Right atrium auricular region (tissue), 2 donors: ENCODE measurements around the gene C1orf226. TPM values are rescaled to one million over a fixed set of nuclear protein-coding genes. Genes with fewer than 3 reads are reported as not detected.
"Not testable (repeated sequence)": the region's sequence is repeated elsewhere in the genome, so short reads cannot be mapped to it uniquely, and the experiment has no call there.

Experiments used
- DNase-seq: peaks from one replicate; pipeline ENCODE4 v3.0.0-alpha.2; 2019; ENCODE audit warnings: low spot score
- H3K27ac ChIP-seq, 2 donors: fragments of 200-600 bp; sonication (generic); 1 replicate in 1 of 2; 2 replicates in 1 of 2; pipeline ENCODE4 v1.5.1; 2016 to 2019
- H3K27me3 ChIP-seq, 2 donors: fragments of 200-600 bp; sonication (generic); one replicate each; pipeline versions ENCODE4 v1.5.1 to v1.6.0; 2017 to 2019
- H3K36me3 ChIP-seq: fragments of 200-600 bp; sonication (generic); one replicate; pipeline ENCODE4 v1.5.1; 2016
- H3K4me1 ChIP-seq, 2 donors: fragments of 200-600 bp; sonication (generic); one replicate each; pipeline versions ENCODE4 v1.5.1 to v1.6.0; 2017 to 2019
- H3K4me3 ChIP-seq, 2 donors: fragments of 200-600 bp; sonication (generic); 1 replicate in 1 of 2; 2 replicates in 1 of 2; pipeline ENCODE4 v1.5.1; 2017 to 2019; ENCODE audit warnings: mild to moderate bottlenecking in 1 of 2, moderate library complexity in 1 of 2
- H3K9me3 ChIP-seq, 2 donors: fragments of 200-600 bp; sonication (generic); one replicate each; pipeline ENCODE4 v1.5.1; 2019
- CTCF ChIP-seq, 2 donors: fragments of 200-600 bp; sonication (generic); IDR thresholded peaks; one replicate each; pipeline ENCODE4 v1.5.1; 2019; ENCODE audit warnings: antibody characterized with exemption in 2 of 2
- total RNA-seq, 2 donors: library from RNA; depleted of rRNA; stranded (reverse); fragments of >200 nt; gene quantifications; one replicate each; pipeline ENCODE4 v1.1.0, GENCODE V29; 2016

C1orf226 gene
- total RNA-seq, 2 donors from 2014 or later: 3.0 to 7.0 TPM

GRCh38 chr1:162343470-162343869 is 38.1 kb upstream of the C1orf226 start:
- no peak for TF ChIP-seq CTCF (IDR thresholded peaks at IDR 0.05)
- Histone ChIP-seq H3K4me1 (no peaks in the 10 kb centered on the region), H3K4me3 (no peak overlapping the region), H3K36me3 (no peaks in the 10 kb centered on the region), H3K9me3 (no peaks in the 10 kb centered on the region), H3K27ac (no peak overlapping the region), H3K27me3 (no peaks in the 10 kb centered on the region)
- no peak for DNase-seq

GRCh38 chr1:162347281-162347680 is 34.2 kb upstream of the C1orf226 start:
- no peak for DNase-seq
- Histone ChIP-seq H3K4me1 (peaks cover 0 to 10% of the 10 kb centered on the region in 2 donors), H3K9me3 (no peaks in the 10 kb centered on the region), H3K36me3 (no peaks in the 10 kb centered on the region), H3K4me3 (no peak overlapping the region), H3K27ac (no peak overlapping the region), H3K27me3 (no peaks in the 10 kb centered on the region)
- TF ChIP-seq CTCF (IDR thresholded peaks at IDR 0.05): no peak

- Histone ChIP-seq H3K27ac (no peak overlapping the region), H3K4me1 (peaks cover 0 to 10% of the 10 kb centered on the region in 2 donors), H3K9me3 (no peaks in the 10 kb centered on the region), H3K4me3 (no peak overlapping the region), H3K36me3 (no peaks in the 10 kb centered on the region), H3K27me3 (no peaks in the 10 kb centered on the region)
- DNase-seq: no peak
- no peak for TF ChIP-seq CTCF (IDR thresholded peaks at IDR 0.05)
These were observed 31.7 kb upstream of the C1orf226 start for GRCh38 chr1:162349635-162350330.

GRCh38 chr1:162351246-162351842 is 30.2 kb upstream of the C1orf226 start:
- Histone ChIP-seq H3K4me3 (no peak overlapping the region), H3K27ac (no peak overlapping the region), H3K4me1 (peaks cover 0 to 10% of the 10 kb centered on the region in 2 donors), H3K9me3 (no peaks in the 10 kb centered on the region), H3K27me3 (no peaks in the 10 kb centered on the region), H3K36me3 (no peaks in the 10 kb centered on the region)
- DNase-seq: no peak
- no peak for TF ChIP-seq CTCF (IDR thresholded peaks at IDR 0.05)

- H3K4me1 ChIP-seq, DNase-seq, H3K36me3 ChIP-seq, H3K4me3 ChIP-seq, H3K27ac ChIP-seq, H3K27me3 ChIP-seq, H3K9me3 ChIP-seq: not testable (repeated sequence)
These were observed 29.7 kb upstream of the C1orf226 start for GRCh38 chr1:162351874-162352273.

- no peak overlapping the region for H3K27ac ChIP-seq
- no peak overlapping the region for H3K4me3 ChIP-seq
- no peaks in the 10 kb centered on the region for H3K9me3 ChIP-seq
- DNase-seq: no peak
- no peaks in the 10 kb centered on the region for H3K36me3 ChIP-seq
- peaks cover 0 to 10% of the 10 kb centered on the region in 2 donors for H3K4me1 ChIP-seq
- no peak for TF ChIP-seq CTCF (IDR thresholded peaks at IDR 0.05)
- H3K27me3 ChIP-seq: no peaks in the 10 kb centered on the region
These were observed 28.4 kb upstream of the C1orf226 start for GRCh38 chr1:162353078-162353477.
